ENCODE results near the gene ABCC6. TPM values are rescaled to one million over a fixed set of nuclear protein-coding genes. Genes with fewer than 3 reads are reported as not detected.
"Not testable (repeated sequence)": the region's sequence is repeated elsewhere in the genome, so short reads cannot be mapped to it uniquely, and the experiment has no call there.

ABCC6 gene
- polyA plus RNA-seq, 4 donors: 8.3 to 22.1 (median 16.7) TPM

DNA sequence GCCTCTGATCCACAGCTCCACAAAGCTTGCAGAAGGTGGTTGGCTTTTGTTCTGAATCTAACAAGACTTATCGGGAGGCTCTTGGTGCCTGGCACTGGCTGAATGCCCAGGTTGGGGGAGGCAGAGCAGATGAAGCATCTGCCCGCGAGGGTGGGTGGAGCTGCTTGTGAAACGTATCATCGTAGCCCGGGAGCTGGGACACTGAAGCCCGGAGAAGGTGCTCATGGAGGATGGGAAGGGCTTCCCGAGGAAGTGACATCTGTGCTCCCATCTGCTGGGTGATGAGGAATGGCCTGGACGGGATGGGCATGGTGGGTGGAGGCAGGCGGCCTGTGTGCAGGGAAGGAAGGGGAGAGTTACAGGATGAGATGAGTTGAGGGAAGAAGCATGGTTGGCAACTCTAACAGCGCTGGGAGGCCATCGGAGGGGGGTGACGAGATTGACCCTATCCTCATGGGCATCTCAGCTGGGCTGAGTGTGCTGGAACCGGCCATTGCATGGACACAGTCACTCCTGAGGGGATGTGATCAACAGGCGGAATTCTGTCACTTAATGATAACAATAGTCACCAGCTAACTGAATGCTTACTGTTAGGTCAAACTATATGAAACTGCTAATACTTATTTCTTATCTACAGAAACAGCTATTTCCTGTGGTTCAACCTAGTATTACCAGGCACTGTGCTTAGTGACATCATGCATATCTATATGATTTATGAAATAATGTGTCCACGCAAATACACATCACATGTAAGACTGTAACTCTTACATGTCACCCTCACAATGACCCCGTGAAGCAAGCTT lies 102.7 kb downstream of the ABCC6 start:
- peak in 1 of 4 donors; percentile 3 for DNase-seq (ENCODE audit: low read depth in 4 of 4, low spot score in 3 of 4)

DNA sequence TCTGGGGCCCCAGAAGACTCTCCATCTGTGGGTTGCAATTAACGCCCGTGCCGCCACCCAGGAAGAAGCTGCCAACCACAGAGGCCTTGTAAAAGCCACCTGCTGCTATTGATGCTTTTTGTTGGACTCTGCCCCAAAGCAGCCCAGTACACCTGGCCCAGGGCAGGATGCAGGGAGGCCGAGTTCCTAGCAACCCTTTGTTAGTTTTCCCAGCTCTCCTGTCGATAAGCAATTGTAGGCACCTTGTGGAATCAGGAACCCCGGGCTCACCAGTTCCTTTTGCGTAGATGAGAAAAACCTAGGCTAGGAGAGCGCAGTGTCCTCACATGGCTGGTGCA lies 103.3 kb downstream of the ABCC6 start:
- DNase-seq (ENCODE audit: low read depth in 4 of 4, low spot score in 3 of 4): no peak

DNA sequence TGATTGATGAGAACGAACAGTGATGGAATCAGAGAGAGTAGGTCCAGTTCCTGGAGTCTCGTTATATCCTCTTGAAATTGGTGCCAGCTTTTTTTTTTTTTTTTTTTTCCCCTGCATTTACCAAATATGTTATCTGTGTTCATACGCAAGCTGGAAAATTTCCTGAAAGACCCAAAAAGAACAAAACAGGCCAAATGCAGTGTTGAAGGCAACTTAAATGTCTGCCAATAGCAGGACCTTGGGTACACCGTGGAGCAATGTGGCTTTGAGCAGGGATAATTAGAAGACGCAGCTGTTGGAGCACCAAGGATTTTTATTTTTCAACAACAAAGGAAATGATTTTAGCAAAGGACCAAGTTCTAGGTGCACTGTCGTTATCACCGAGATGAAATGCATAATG lies 105.0 kb downstream of the ABCC6 start:
- no peak for DNase-seq (ENCODE audit: low read depth in 4 of 4, low spot score in 3 of 4)

DNA sequence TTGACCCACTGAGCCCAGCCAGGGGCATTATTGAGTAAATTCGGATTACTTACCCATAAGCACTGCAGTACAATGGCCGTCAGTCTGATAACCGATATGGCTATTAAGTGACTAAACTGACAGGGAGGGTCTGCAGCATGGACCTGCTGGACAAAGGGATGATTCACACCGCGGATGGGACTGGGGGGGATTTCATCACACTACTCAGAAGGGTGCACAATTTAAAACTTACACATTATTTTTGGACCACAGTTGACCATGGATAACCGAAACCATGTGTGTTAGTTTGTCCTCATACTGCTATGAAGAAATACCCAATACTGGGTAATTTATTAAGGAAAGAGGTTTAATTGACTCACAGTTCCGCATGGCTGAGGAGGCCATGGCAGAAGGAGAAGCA lies 106.5 kb downstream of the ABCC6 start:
- no peak for DNase-seq (ENCODE audit: low read depth in 4 of 4, low spot score in 3 of 4)

DNA sequence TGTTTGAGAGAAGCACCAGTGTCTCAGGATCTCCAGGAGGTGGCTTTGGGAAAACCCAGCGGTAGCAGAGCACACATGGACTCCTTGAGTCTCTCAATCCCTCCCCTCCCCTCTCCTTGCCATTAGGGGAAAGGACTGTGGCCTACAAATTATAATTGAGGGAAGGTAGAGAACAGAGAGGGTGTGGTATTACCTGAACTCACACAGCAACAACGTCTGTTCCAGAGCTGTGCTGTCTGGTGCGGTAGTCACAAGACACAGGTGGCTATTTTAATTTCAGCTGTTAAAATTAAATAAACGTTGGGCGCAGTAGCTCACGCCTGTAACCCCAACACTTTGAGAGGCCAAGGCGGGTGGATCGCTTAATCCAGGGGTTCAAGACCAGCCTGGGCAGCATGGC lies 110.2 kb downstream of the ABCC6 start:
- DNase-seq (ENCODE audit: low read depth in 4 of 4, low spot score in 3 of 4): no peak

DNA sequence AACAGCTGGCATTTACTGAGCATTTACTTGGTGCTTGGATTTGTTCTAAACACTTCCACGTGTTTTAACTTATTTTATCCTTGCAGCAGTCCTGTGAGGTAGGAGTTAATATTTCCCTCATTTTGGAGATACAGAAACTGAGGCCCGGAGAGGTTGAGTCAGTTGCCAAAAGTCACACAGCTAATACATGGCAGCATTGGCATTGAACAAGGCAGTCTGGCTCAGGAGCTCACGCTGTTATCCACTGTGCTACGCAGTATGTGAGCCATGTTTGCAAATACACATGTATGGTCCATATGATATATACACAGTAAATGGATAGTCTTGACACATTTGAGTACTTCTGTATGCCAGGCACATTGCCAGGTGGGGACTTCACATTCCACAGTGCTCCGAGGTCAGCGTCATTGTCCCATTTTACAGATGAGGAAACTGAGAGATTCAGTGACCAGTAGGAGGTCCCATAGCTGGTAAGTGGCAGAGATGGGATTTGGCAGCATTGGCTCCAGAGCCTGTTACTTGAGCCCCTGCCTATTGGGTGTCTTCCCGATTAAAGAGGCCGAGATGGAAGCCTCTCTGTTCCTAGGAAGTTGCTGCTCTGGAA lies 110.7 kb downstream of the ABCC6 start:
- no peak for DNase-seq (ENCODE audit: low read depth in 4 of 4, low spot score in 3 of 4)

DNA sequence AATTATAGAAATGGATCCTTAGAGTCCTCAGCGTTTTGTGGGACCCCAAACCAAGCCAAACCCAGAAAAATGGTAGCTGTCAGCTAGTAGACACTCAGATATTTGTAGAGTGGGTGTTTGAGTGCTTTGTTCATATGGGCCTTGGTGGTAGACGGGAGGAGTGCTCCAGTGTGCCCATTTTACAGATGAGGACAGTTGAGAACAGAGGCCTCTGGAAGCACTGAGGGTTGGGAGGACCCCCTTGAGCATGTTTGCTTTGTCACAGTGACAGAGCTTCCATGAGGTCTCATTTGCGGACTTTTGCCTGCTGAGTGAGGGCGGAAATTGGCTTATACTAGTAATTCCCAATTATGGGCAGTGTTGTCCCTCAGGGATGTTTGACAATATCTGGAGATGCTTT lies 111.7 kb downstream of the ABCC6 start:
- no peak for DNase-seq (ENCODE audit: low read depth in 4 of 4, low spot score in 3 of 4)

DNA sequence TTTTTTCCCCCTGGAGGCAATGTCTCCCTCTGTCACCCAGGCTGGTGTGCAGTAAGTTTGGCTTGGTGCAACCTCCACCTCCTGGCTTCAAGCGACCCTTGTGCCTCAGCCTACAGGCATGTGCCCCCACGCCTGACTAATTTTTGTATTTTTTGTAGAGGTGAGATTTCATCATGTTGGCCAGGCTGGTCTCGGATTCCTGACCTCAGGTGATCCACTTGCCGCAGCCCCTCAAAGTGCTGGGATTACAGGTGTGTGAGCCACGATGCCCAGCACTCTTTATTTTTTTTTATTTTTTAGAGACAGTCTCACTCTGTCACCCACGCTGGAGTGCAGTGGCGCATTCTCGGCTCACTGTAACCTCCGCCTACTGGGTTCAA lies 113.2 kb downstream of the ABCC6 start:
- DNase-seq (ENCODE audit: low read depth in 4 of 4, low spot score in 3 of 4): no peak

DNA sequence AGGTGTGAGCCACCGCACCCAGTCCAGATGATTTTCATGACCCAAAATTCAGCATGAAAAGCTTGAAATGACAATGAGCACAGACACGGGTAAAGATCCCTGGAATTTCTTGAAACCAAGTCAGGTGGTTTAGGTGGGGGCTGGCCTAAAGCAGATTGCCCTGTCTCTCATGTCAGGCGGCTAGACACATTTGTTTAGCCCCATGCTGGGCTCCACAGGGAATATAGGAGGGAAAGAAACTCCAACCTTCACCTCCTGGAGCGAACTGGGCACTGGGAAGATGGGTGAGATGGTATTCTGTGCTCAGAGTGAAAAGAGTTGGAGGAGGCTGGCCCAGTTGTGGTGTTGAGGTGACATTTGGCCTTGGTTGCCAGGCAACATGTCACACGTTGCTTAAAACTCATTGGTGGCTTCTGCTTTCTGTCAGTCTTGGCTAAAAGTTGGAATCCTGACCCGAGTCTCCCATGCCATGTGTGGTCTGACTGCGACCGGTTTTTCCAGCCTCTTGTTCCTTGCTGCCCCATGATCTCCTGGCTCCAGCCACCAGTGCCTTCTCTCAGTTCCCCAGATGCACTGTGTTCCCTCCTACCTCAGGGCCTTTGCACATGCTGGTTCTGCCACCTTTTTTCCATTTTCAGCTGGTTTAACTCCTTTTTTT lies 113.7 kb downstream of the ABCC6 start:
- no peak for DNase-seq (ENCODE audit: low read depth in 4 of 4, low spot score in 3 of 4)

DNA sequence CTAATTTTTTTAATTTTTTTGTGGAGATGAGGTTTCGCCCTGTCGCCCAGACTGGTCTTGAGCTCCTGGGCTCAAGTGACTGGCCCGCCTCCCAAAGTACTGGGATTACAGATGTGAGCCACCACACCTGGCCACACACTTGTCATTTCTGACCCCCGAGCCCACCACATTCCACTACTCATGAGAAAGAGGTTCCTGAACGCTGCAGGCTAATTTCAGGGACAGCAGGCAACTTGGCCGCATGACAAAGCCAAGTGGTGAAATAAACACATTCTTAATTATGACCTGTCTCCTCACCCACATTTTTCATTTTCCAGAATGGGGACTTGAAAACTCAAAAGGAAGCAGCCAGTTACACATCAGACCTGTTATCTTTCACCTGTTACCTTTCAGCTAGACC lies 114.5 kb downstream of the ABCC6 start:
- no peak for DNase-seq (ENCODE audit: low read depth in 4 of 4, low spot score in 3 of 4)

DNA sequence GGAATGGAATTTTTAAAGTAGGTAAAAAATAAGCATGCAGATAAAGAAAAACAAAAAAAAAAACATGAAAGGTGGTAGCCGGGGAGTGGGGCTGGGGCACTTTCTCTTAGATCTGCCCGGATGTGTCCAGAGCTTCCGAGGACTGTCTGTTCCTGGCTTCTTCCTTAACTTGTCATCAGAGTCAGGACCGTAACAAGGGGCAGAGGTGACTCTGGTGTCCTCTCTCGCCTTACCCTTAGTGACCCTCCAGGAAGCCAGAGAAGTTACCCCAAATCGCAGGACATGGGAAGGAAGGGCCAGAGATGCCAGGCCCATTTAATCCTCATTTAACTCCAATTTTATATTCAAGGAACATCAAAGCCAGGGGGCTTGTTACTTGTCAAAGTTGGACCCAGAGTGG lies 115.5 kb downstream of the ABCC6 start:
- no peak for DNase-seq (ENCODE audit: low read depth in 4 of 4, low spot score in 3 of 4)

DNA sequence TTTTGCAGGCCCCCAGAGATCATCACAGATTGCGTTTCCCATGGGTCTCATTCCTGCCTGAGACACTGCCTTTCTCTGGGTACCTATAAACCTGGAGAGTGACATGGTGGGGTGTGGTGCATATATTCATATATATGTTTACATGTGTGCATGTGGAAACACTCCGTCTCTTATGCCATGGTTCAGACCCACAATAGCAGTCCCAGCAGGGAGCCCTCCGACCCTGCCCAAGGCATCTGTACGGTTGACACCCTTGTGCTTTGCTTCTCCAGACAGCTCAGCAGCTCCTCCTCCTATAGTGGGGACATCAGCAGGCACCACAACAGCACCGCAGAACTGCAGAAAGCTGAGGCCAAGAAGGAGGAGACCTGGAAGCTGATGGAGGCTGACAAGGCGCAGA lies 116.8 kb downstream of the ABCC6 start:
- DNase-seq (ENCODE audit: low read depth in 4 of 4, low spot score in 3 of 4): no peak

DNA sequence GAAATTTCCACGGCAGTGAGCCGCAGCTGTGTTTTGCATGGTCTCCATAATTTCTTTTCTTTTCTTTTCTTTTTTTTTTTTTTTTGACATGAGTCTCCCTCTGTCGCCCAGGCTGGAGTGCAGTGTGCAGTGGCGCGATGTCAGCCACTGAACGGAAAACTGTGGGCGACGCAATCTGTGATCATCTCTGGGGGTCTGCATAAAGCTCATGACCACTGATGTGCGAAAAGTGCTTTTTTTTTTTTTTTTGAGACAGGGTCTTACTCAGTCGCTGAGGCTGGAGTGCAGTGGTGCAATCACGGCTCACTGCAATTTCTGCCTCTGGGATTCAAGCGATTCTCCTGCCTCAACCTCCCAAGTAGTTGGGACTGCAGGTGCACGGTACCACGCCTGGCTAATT lies 117.6 kb downstream of the ABCC6 start:
- no peak for DNase-seq (ENCODE audit: low read depth in 4 of 4, low spot score in 3 of 4)

DNA sequence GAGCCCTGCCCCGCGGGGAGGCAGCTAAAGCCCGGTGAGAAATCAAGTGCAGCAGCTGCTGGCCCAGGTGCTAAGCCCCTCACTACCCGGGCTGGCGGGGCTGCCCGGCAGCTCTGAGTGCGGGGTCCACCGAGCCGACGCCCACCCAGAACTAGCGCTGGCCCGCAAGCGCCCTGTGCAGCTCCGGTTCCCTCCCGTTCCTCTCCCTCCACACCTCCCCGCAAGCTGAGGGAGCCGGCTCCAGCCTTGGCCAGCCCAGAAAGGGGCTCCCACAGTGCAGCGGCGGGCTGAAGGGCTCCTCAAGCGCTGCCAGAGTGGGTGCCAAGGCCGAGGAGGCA lies 118.5 kb downstream of the ABCC6 start:
- not testable (repeated sequence) for DNase-seq (ENCODE audit: low read depth in 4 of 4, low spot score in 3 of 4)

DNA sequence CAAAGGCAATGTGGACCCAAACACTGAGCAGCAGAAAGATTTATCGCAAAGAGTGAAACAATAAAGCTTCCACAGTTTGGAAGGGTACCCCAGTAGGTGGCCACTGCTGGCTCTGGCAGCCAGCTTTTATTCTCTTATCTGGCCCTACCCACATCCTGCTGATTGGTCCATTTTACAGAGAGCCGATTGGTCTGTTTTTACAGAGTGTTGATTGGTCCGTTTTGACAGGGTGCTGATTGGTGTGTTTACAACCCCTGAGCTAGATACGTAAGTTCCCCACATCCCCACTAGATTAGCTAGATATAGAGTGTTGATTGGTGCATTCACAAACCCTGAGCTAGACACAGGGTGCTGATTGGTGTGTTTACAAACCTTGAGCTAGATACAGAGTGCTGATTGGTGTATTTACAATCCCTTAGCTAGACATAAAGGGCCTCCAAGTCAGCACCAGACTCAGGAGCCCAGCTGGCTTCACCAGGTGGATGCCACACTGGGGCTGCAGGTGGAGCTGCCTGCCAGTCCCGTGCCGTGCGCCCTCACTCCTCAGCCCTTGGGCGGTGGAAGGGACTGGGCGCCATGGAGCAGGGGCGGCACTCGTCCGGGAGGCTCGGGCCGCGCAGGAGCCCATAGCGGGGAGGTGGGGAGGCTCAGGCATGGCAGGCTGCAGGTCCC lies 119.0 kb downstream of the ABCC6 start:
- not testable (repeated sequence) for DNase-seq (ENCODE audit: low read depth in 4 of 4, low spot score in 3 of 4)

DNA sequence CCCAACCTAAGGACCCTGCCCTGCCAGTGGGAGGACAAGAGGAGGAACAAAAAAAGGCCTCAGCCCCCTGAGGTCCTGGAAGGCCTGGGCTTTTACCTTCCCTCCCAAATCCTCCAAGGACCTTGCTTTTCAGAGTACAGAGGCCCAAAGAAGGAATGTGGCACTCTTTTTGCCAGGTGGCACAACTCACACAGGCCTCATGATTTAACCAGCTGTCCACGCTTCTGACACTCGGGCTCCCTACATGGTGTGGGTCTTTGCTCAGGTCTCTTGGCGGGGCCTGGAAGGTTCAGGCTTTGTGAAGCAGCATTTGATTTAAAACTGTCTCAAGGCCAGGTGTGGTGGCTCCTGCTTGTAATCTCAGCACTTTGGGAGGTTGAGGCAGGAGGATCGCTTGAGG lies 120.6 kb downstream of the ABCC6 start:
- DNase-seq (ENCODE audit: low read depth in 4 of 4, low spot score in 3 of 4): no peak

DNA sequence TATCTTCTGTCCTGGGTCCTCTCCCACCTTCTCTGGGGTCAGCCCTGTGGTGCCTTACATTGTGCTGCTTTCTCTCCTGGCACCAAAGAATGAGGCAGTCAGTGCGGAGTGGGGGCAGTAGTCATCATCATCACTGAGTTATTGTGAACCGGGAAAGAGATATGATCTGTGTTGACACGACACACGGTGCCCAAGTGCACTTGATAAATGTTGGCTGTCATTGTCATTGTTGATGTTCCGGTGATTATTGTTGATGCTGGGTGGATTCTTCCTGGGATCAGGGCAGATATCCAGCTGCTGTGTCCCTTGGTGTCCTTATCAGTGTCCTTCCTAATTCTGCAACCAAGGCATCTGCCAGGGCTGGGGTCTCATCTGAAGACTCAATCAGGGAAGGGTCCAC lies 121.7 kb downstream of the ABCC6 start:
- no peak for DNase-seq (ENCODE audit: low read depth in 4 of 4, low spot score in 3 of 4)

DNA sequence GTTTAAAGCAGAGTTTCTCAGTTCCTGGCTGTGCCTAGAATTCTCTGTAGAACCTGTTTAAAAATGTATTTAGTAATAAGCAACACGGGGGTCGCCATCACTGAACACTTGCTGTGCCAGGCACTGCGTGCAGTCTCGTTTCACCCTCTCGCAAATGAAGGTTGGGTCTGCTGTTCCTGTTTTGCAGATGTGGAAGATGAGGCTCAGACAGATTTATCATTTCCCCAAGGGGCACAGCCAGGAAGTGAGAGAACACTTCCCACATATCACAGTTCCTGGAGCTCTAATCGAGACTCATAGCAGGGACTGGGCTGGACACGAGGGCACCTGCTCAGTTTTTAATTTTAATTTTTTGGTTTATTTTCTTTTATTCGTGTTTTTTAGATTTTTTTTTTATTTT lies 122.7 kb downstream of the ABCC6 start:
- DNase-seq (ENCODE audit: low read depth in 4 of 4, low spot score in 3 of 4): no peak

DNA sequence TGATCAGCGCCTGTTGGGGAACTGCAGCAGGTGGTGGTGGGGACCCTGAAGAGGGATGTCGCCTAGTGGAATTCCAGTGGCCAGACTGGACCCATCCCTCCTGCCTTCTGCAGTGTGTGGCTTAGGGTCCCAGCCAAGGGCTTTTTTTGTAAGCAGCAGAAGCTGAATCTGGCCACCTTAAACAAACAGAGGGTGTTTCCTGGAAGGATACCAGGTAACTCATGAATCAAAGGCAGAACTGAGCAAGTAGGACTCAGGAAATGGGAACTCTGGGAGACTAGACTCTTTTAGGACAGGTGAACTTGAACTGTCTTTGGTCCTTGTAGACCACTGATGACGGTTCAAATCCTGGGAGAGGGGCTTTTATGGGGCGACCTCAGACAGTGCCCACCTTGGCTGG lies 124.0 kb downstream of the ABCC6 start:
- DNase-seq (ENCODE audit: low read depth in 4 of 4, low spot score in 3 of 4): no peak

Data from left renal pelvis (tissue), 4 donors.